Smooth muscle cell (in vitro differentiated cells): ENCODE data around the gene DDX11. TPM values are rescaled to one million over a fixed set of nuclear protein-coding genes. Genes with fewer than 3 reads are reported as not detected.
"Not testable (repeated sequence)": the region's sequence is repeated elsewhere in the genome, so short reads cannot be mapped to it uniquely, and the experiment has no call there.

ENCODE experiments used
- DNase-seq: peaks from one replicate; lab custom pipeline; 2025; ENCODE audit not compliant: unreplicated experiment; lab: John Stamatoyannopoulos, UW
- H2AFZ ChIP-seq: fragments of 200-600 bp; sonication (generic); 2 replicates; pipeline ENCODE4 v1.6.0; 2016; ENCODE audit warnings: antibody characterized with exemption, low read depth, mild to moderate bottlenecking
- H3F3A ChIP-seq: fragments of 200-600 bp; sonication (generic); 2 replicates; pipeline ENCODE4 v1.6.0; 2017; ENCODE audit warnings: antibody characterized with exemption, low read depth
- H3K27ac ChIP-seq: fragments of 200-600 bp; sonication (generic); 2 replicates; pipeline ENCODE4 v1.5.1; 2016; ENCODE audit warnings: low read depth, mild to moderate bottlenecking
- H3K27me3 ChIP-seq: fragments of 200-600 bp; sonication (generic); 2 replicates; pipeline ENCODE4 v1.6.1; 2016; ENCODE audit warnings: low read depth, mild to moderate bottlenecking
- H3K36me3 ChIP-seq: fragments of 200-600 bp; sonication (generic); 2 replicates; pipeline ENCODE4 v1.5.1; 2016; ENCODE audit warnings: low read depth
- H3K4me1 ChIP-seq: fragments of 200-600 bp; sonication (generic); 2 replicates; pipeline ENCODE4 v1.5.1; 2016; ENCODE audit warnings: low read depth
- H3K4me2 ChIP-seq: fragments of 200-600 bp; sonication (generic); 2 replicates; pipeline ENCODE4 v1.6.0; 2016; ENCODE audit warnings: mild to moderate bottlenecking
- H3K4me3 ChIP-seq: fragments of 200-600 bp; sonication (generic); 2 replicates; pipeline ENCODE4 v1.5.1; 2016; ENCODE audit warnings: mild to moderate bottlenecking
- H3K79me2 ChIP-seq: fragments of 200-600 bp; sonication (generic); 2 replicates; pipeline ENCODE4 v1.6.0; 2016; ENCODE audit warnings: low read depth, mild to moderate bottlenecking
- H3K9ac ChIP-seq: fragments of 200-600 bp; sonication (generic); 2 replicates; pipeline ENCODE4 v1.6.0; 2016; ENCODE audit warnings: low read depth
- H3K9me3 ChIP-seq: fragments of 200-600 bp; sonication (generic); replicated peaks from 2 replicates; pipeline ENCODE4 v1.5.1; 2016; ENCODE audit warnings: low read depth
- H4K20me1 ChIP-seq: fragments of 200-600 bp; sonication (generic); 2 replicates; pipeline ENCODE4 v1.6.0; 2016; ENCODE audit warnings: low read depth
- WGBS: methylation state at CpG from one replicate; pipeline ENCODE4 v1.1.7; 2016; ENCODE audit warnings: low lambda C conversion rate; 5-methylcytosine and 5-hydroxymethylcytosine counted together
- polyA plus RNA-seq: library from polyadenylated mRNA; unstranded; fragments of >200 nt; fragmentation: Nextera tagmentation; extraction: Ambion mirVana; gene quantifications from 2 replicates; pipeline ENCODE4 v1.2.1, GENCODE V29; 2016
- small RNA-seq: library from RNA; depleted of rRNA; stranded (forward); fragments of <200 nt; gene quantifications from one replicate; pipeline ENCODE3, GENCODE V24; 2014
- total RNA-seq: library from RNA; depleted of rRNA; stranded (reverse); fragments of >200 nt; gene quantifications from 2 replicates; pipeline ENCODE4 v1.2.3, GENCODE V29; 2014

DDX11 gene
- total and polyA plus RNA-seq, 2 experiments from 2014 or later: 13.4 to 22.8 TPM

- not testable (repeated sequence) for H3F3A ChIP-seq, H3K27ac ChIP-seq, H3K36me3 ChIP-seq, DNase-seq, H2AFZ ChIP-seq, H3K9me3 ChIP-seq, H3K79me2 ChIP-seq, H3K4me3 ChIP-seq, H3K9ac ChIP-seq, H3K4me1 ChIP-seq, H3K27me3 ChIP-seq, H4K20me1 ChIP-seq, H3K4me2 ChIP-seq
- WGBS: 76% methylated on average over 2 of the region's 4 CpGs
These were observed 53.7 kb downstream of the DDX11 start for GRCh38 chr12:31127209-31127848.

- 82% methylated on average over 2 of the region's 2 CpGs for WGBS
- not testable (repeated sequence) for H4K20me1 ChIP-seq, H3K79me2 ChIP-seq, H2AFZ ChIP-seq, DNase-seq, H3K9ac ChIP-seq, H3K4me3 ChIP-seq, H3K9me3 ChIP-seq, H3K36me3 ChIP-seq, H3F3A ChIP-seq, H3K27ac ChIP-seq, H3K27me3 ChIP-seq, H3K4me2 ChIP-seq, H3K4me1 ChIP-seq
These were observed 62.9 kb downstream of the DDX11 start for GRCh38 chr12:31136581-31136980.

GRCh38 chr12:31144768-31145167, 71.1 kb downstream of the DDX11 start:
- not testable (repeated sequence) for H3K79me2 ChIP-seq, H3K4me2 ChIP-seq, DNase-seq, H3F3A ChIP-seq, H3K36me3 ChIP-seq, H3K4me3 ChIP-seq, H3K27me3 ChIP-seq, H3K4me1 ChIP-seq, H3K27ac ChIP-seq, H2AFZ ChIP-seq, H4K20me1 ChIP-seq, H3K9ac ChIP-seq, H3K9me3 ChIP-seq
- 57% methylated on average over 9 of the region's 9 CpGs for WGBS

GRCh38 chr12:31145296-31145695, 71.6 kb downstream of the DDX11 start:
- H3K27me3 ChIP-seq, H3F3A ChIP-seq, H3K4me1 ChIP-seq, H2AFZ ChIP-seq, H3K9me3 ChIP-seq, H4K20me1 ChIP-seq, H3K4me3 ChIP-seq, H3K36me3 ChIP-seq, H3K27ac ChIP-seq, H3K4me2 ChIP-seq, H3K9ac ChIP-seq, H3K79me2 ChIP-seq, DNase-seq: not testable (repeated sequence)
- WGBS: 58% methylated on average over 6 of the region's 6 CpGs

- H2AFZ ChIP-seq, H3K9ac ChIP-seq, DNase-seq, H3K4me1 ChIP-seq, H4K20me1 ChIP-seq, H3K79me2 ChIP-seq, H3K4me2 ChIP-seq, H3K9me3 ChIP-seq, H3K4me3 ChIP-seq, H3K27me3 ChIP-seq, H3F3A ChIP-seq, H3K27ac ChIP-seq, H3K36me3 ChIP-seq: not testable (repeated sequence)
- WGBS: 93% methylated on average over 3 of the region's 3 CpGs
These were observed 73.8 kb downstream of the DDX11 start for GRCh38 chr12:31147415-31147814.

- not testable (repeated sequence) for H3K36me3 ChIP-seq, H3K27ac ChIP-seq, H3K79me2 ChIP-seq, H3K9me3 ChIP-seq, H3K4me2 ChIP-seq, DNase-seq, H3K4me1 ChIP-seq, H4K20me1 ChIP-seq, H3K4me3 ChIP-seq, H3F3A ChIP-seq, H3K9ac ChIP-seq, H2AFZ ChIP-seq, H3K27me3 ChIP-seq
- WGBS: 32% methylated on average over 4 of the region's 4 CpGs
These were observed 77.1 kb downstream of the DDX11 start for GRCh38 chr12:31150766-31151165.

Small RNA genes lying within 50 kb of the gene (small RNA-seq; reads per million reads assigned to genes)
- not detected for gene RF00072

Other genes with a start within 250 kb of the DDX11 start
- 2.8 and 5.8 TPM in 2 replicates for gene TSPAN11, start 147.1 kb upstream of the DDX11 start, total RNA-seq
- gene TSPAN11, start 147.1 kb upstream of the DDX11 start, polyA plus RNA-seq: 2.6 and 3.0 TPM in 2 replicates